Upper lobe of left lung (tissue), 6 donors: Measurements from ENCODE around the gene SPINK5. TPM values are rescaled to one million over a fixed set of nuclear protein-coding genes. Genes with fewer than 3 reads are reported as not detected.
A peak's percentile ranks its signal among the peaks of the same experiment; 100 is the strongest.

Experiments
- ATAC-seq, 2 donors: fragments of 200-7000 bp; cut with Tn5 transposase; one replicate each; pipeline ENCODE4 v1.9.1; 2022; ENCODE audit warnings: mild to moderate bottlenecking in 2 of 2, moderate library complexity in 2 of 2; ENCODE audit not compliant: low FRiP score in 2 of 2
- DNase-seq, 2 donors: peaks; one replicate each; pipeline ENCODE4 v3.0.0-alpha.2; 2019 to 2020
- H3K27ac ChIP-seq, 4 donors: fragments of 200-600 bp; sonication (generic); one replicate each; pipeline ENCODE4 v1.5.1; 2016 to 2019
- H3K27me3 ChIP-seq, 4 donors: fragments of 200-600 bp; sonication (generic); one replicate each; pipeline ENCODE4 v1.5.1; 2017 to 2019
- H3K36me3 ChIP-seq, 4 donors: fragments of 200-600 bp; sonication (generic); one replicate each; pipeline ENCODE4 v1.5.1; 2016 to 2019
- H3K4me1 ChIP-seq, 4 donors: fragments of 200-600 bp; sonication (generic); one replicate each; pipeline ENCODE4 v1.5.1; 2018 to 2019
- H3K4me3 ChIP-seq, 4 donors: fragments of 200-600 bp; sonication (generic); one replicate each; pipeline ENCODE4 v1.5.1; 2017 to 2019; ENCODE audit warnings: mild to moderate bottlenecking in 2 of 4, moderate library complexity in 1 of 4
- H3K9me3 ChIP-seq, 4 donors: fragments of 200-600 bp; sonication (generic); one replicate each; pipeline ENCODE4 v1.5.1; 2018 to 2019
- CTCF ChIP-seq, 6 experiments: fragments of 450-650 bp in 4 of 6; fragments of 200-600 bp in 2 of 6; sonication (generic) in 2 of 6; IDR thresholded peaks; one replicate each; pipeline ENCODE4 v1.5.1; 2016 to 2019; ENCODE audit warnings: antibody characterized with exemption in 6 of 6
- EP300 ChIP-seq, 4 donors: sonication (generic); formaldehyde crosslinking; IDR thresholded peaks; one replicate each; pipeline ENCODE4 v1.5.1; 2017; ENCODE audit warnings: antibody characterized with exemption in 4 of 4, control low read depth in 2 of 4
- POLR2A ChIP-seq, 4 donors: fragments of 450-650 bp; IDR thresholded peaks; one replicate each; pipeline ENCODE4 v1.5.1; 2016 to 2017; ENCODE audit warnings: antibody characterized with exemption in 4 of 4, mild to moderate bottlenecking in 2 of 4
- POLR2AphosphoS5 ChIP-seq, 2 donors: sonication (generic); formaldehyde crosslinking; IDR thresholded peaks; one replicate each; pipeline ENCODE4 v1.5.1; 2017; ENCODE audit warnings: antibody characterized with exemption in 2 of 2
- WGBS, 2 donors: methylation state at CpG; one replicate each; pipeline ENCODE4 v1.1.5; 2017 to 2018; 5-methylcytosine and 5-hydroxymethylcytosine counted together
- total RNA-seq, 6 donors: library from RNA; depleted of rRNA in 4 of 6; stranded (reverse); fragments of >200 nt in 4 of 6; gene quantifications; one replicate each; pipeline versions ENCODE4 v1.1.0 to v1.2.1, GENCODE V29; 2016 to 2021
- donor health status: DM: no; HTN: no; CAD: no; lungs with moderate emphysema.
- donor health status: DM: no; HTN: yes; CAD: no; lungs with severe emphysema.

Gene SPINK5
- total RNA-seq, 6 donors from 2014 or later: 0.91 to 6.2 (median 2.7) TPM

- ATAC-seq: no peak
- H3K4me1 ChIP-seq: no peaks in the 10 kb centered on the region
- 63 to 93% methylated on average over 1 of the region's 1 CpG for WGBS, 2 donors
- H3K27ac ChIP-seq: no peak overlapping the region
- H3K36me3 ChIP-seq: no peaks in the 10 kb centered on the region
- H3K9me3 ChIP-seq: no peaks in the 10 kb centered on the region
- H3K27me3 ChIP-seq: no peaks in the 10 kb centered on the region
- DNase-seq: no peak
- TF ChIP-seq POLR2A (IDR thresholded peaks at IDR 0.05): no peak
- TF ChIP-seq CTCF (IDR thresholded peaks at IDR 0.05): no peak
- no peak for TF ChIP-seq EP300 (IDR thresholded peaks at IDR 0.05)
- TF ChIP-seq POLR2AphosphoS5 (IDR thresholded peaks at IDR 0.05): no peak
- H3K4me3 ChIP-seq: no peak overlapping the region
Measured at GRCh38 chr5:148104226-148104625, 40.4 kb downstream of the SPINK5 start.

- H3K4me1 ChIP-seq: no peaks in the 10 kb centered on the region
- H3K27me3 ChIP-seq: no peaks in the 10 kb centered on the region
- no peak for DNase-seq
- TF ChIP-seq POLR2AphosphoS5 (IDR thresholded peaks at IDR 0.05): no peak
- peak in 2 of 6 experiments; percentile 22 to 28 for TF ChIP-seq CTCF (IDR thresholded peaks at IDR 0.05)
- WGBS, 2 donors: 29 to 31% methylated on average over 3 of the region's 3 CpGs
- ATAC-seq: peak in 1 of 2 donors; percentile 46
- no peaks in the 10 kb centered on the region for H3K36me3 ChIP-seq
- no peak overlapping the region for H3K27ac ChIP-seq
- H3K4me3 ChIP-seq: no peak overlapping the region
- H3K9me3 ChIP-seq: no peaks in the 10 kb centered on the region
Measured at GRCh38 chr5:148107608-148108007, 43.8 kb downstream of the SPINK5 start.

- TF ChIP-seq EP300 (IDR thresholded peaks at IDR 0.05) (no peak), CTCF (IDR thresholded peaks at IDR 0.05) (no peak), POLR2A (IDR thresholded peaks at IDR 0.05) (no peak), POLR2AphosphoS5 (IDR thresholded peaks at IDR 0.05) (no peak)
- DNase-seq (no peak), ATAC-seq (no peak)
- H3K27ac ChIP-seq: no peak overlapping the region
- H3K4me1 ChIP-seq: peaks cover 0 to 3% (median 0%) of the 10 kb centered on the region in 4 donors
- H3K27me3 ChIP-seq: no peaks in the 10 kb centered on the region
- no peaks in the 10 kb centered on the region for H3K36me3 ChIP-seq
- no peak overlapping the region for H3K4me3 ChIP-seq
- no peaks in the 10 kb centered on the region for H3K9me3 ChIP-seq
Measured at GRCh38 chr5:148113243-148113642, 49.5 kb downstream of the SPINK5 start.

GRCh38 chr5:148120317-148120716 lies 56.5 kb downstream of the SPINK5 start:
- TF ChIP-seq EP300 (IDR thresholded peaks at IDR 0.05) (no peak), POLR2AphosphoS5 (IDR thresholded peaks at IDR 0.05) (no peak), CTCF (IDR thresholded peaks at IDR 0.05) (no peak), POLR2A (IDR thresholded peaks at IDR 0.05) (no peak)
- no peaks in the 10 kb centered on the region for H3K9me3 ChIP-seq
- DNase-seq (no peak), ATAC-seq (no peak)
- H3K36me3 ChIP-seq: no peaks in the 10 kb centered on the region
- no peak overlapping the region for H3K27ac ChIP-seq
- 89 to 92% methylated on average over 3 of the region's 3 CpGs for WGBS, 2 donors
- no peak overlapping the region for H3K4me3 ChIP-seq
- H3K27me3 ChIP-seq: no peaks in the 10 kb centered on the region
- peaks cover 0 to 4% (median 0%) of the 10 kb centered on the region in 4 donors for H3K4me1 ChIP-seq

GRCh38 chr5:148125641-148126040 lies 61.9 kb downstream of the SPINK5 start:
- ATAC-seq (no peak), DNase-seq (no peak)
- Histone ChIP-seq H3K9me3 (no peaks in the 10 kb centered on the region), H3K36me3 (no peaks in the 10 kb centered on the region), H3K27ac (no peak overlapping the region), H3K4me3 (no peak overlapping the region), H3K27me3 (no peaks in the 10 kb centered on the region), H3K4me1 (peaks cover 0 to under 1% (median 0%) of the 10 kb centered on the region in 4 donors)
- 58 to 59% methylated on average over 3 of the region's 3 CpGs for WGBS, 2 donors
- TF ChIP-seq POLR2A (IDR thresholded peaks at IDR 0.05): no peak
- no peak for TF ChIP-seq CTCF (IDR thresholded peaks at IDR 0.05)
- no peak for TF ChIP-seq POLR2AphosphoS5 (IDR thresholded peaks at IDR 0.05)
- TF ChIP-seq EP300 (IDR thresholded peaks at IDR 0.05): no peak
